SJSA1 (cell line): Measurements from ENCODE around the gene RBCK1. TPM values are rescaled to one million over a fixed set of nuclear protein-coding genes. Genes with fewer than 3 reads are reported as not detected.
A peak's percentile ranks its signal among the peaks of the same experiment; 100 is the strongest.
"Not testable (repeated sequence)": the region's sequence is repeated elsewhere in the genome, so short reads cannot be mapped to it uniquely, and the experiment has no call there.

Experiments used
- DNase-seq, 2 experiments: peaks; one replicate each; pipeline ENCODE4 v3.0.0-alpha.2; 2015 to 2020; ENCODE audit warnings: low spot score in 2 of 2, low read depth in 1 of 2
- H3K27ac ChIP-seq: fragments of 250-450 bp; sonication (Bioruptor Pico); 2 replicates; pipeline ENCODE4 v1.5.1; 2020; ENCODE audit warnings: mild to moderate bottlenecking, moderate library complexity
- H3K27me3 ChIP-seq: fragments of 250-450 bp; sonication (Bioruptor Pico); replicated peaks from 2 replicates; pipeline ENCODE4 v1.5.1; 2020; ENCODE audit warnings: mild to moderate bottlenecking, moderate library complexity
- H3K36me3 ChIP-seq: fragments of 250-450 bp; sonication (Bioruptor Pico); 2 replicates; pipeline ENCODE4 v1.5.1; 2020; ENCODE audit warnings: mild to moderate bottlenecking
- H3K4me1 ChIP-seq: fragments of 250-450 bp; sonication (Bioruptor Pico); replicated peaks from 2 replicates; pipeline ENCODE4 v1.6.1; 2021; ENCODE audit warnings: mild to moderate bottlenecking
- H3K4me3 ChIP-seq: fragments of 250-450 bp; sonication (Bioruptor Pico); 2 replicates; pipeline ENCODE4 v1.5.1; 2020; ENCODE audit warnings: mild to moderate bottlenecking
- H3K9me3 ChIP-seq: fragments of 250-450 bp; sonication (Bioruptor Pico); replicated peaks from 2 replicates; pipeline ENCODE4 v1.5.1; 2020; ENCODE audit warnings: mild to moderate bottlenecking
- total RNA-seq: library from RNA; depleted of rRNA; stranded (reverse); fragments of >200 nt; shearing (Covaris generic); gene quantifications from 2 replicates; pipeline ENCODE4 v1.2.3, GENCODE V29; 2014

RBCK1 gene
- total RNA-seq, 1 experiment from 2014 or later: 78.4 TPM

DNA sequence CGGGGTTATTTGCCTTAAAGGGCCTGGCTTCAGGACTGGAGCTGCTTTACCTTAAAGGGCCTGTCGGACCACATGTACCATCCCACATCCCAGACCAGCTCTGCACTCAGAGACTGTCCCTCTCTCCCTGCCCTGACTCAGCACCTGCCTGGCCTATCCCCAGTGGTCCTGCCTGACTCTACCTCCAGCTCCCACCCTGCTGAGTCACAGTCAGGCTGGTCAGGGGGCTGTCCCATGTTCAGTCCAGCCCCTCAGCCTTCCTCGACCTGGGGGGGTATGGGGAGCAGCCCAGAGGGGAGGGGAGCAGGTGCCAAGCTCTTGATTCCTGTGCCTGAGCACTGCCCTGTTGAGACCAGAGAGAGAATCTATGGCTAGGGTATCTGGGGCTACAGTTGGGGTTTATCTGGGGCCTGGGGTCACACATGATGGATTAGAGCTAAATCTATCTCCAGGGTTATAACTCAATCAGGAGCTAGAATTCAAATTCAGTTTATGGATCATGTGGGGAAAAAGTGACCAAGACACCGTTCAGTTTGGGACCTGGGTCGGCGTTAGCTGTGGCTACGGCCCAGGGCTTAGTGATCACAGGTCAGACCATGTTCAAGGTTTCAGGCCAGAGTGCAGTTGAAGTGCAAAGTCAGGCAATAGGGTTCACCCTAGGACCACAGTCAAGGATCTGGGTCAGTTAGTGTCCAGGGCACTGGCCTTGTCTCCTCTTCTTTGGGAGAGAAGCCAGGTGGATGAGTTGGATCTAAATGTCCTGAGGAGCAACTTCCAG lies 36.9 kb upstream of the RBCK1 start:
- Histone ChIP-seq H3K4me3 (no peak overlapping the region), H3K4me1 (peaks cover 10% of the 10 kb centered on the region), H3K27ac (no peak overlapping the region), H3K27me3 (no peaks in the 10 kb centered on the region), H3K9me3 (no peaks in the 10 kb centered on the region), H3K36me3 (no peaks in the 10 kb centered on the region)
- no peak for DNase-seq

GRCh38 chr20:371755-372542 lies 36.1 kb upstream of the RBCK1 start:
- Histone ChIP-seq H3K4me1 (peaks cover 10% of the 10 kb centered on the region), H3K27me3 (no peaks in the 10 kb centered on the region), H3K9me3 (no peaks in the 10 kb centered on the region), H3K36me3 (no peaks in the 10 kb centered on the region), H3K4me3 (no peak overlapping the region), H3K27ac (no peak overlapping the region)
- DNase-seq: no peak

DNA sequence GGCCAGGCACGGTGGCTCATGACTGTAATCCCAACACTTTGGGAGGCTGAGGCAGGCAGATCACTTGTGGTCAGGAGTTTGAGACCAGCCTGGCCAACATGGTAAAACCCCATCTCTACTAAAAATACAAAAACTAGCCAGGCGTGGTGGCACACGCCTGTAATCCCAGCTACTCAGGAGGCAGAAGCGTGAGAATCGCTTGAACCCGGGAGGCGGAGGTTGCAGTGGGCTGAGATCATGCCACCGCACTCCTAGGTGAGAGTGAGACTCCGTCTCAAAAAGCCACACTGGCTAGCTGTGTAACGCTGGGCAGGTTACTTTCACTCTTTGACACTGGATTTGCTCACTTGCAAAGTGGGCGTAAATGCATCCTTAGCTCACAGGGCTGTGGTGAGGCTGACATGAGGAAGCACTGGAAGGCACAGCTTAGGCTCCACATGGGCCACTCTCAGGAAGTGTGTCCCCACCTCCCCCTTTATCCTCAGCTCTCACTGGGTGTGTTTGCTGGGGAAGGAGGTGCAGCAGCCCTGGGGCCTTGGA lies 35.5 kb upstream of the RBCK1 start:
- H3K27me3 ChIP-seq, DNase-seq, H3K27ac ChIP-seq, H3K9me3 ChIP-seq, H3K36me3 ChIP-seq, H3K4me3 ChIP-seq: not testable (repeated sequence)
- H3K4me1 ChIP-seq: peaks cover 10% of the 10 kb centered on the region

- H3K9me3 ChIP-seq: no peaks in the 10 kb centered on the region
- H3K36me3 ChIP-seq: no peaks in the 10 kb centered on the region
- peaks cover 10% of the 10 kb centered on the region for H3K4me1 ChIP-seq
- no peak overlapping the region for H3K4me3 ChIP-seq
- no peaks in the 10 kb centered on the region for H3K27me3 ChIP-seq
- no peak overlapping the region; the same call in 1 of the 2 replicates for H3K27ac ChIP-seq
- DNase-seq: peak; percentile 46 to 51
Measured at GRCh38 chr20:373171-373890, 34.8 kb upstream of the RBCK1 start.

DNA sequence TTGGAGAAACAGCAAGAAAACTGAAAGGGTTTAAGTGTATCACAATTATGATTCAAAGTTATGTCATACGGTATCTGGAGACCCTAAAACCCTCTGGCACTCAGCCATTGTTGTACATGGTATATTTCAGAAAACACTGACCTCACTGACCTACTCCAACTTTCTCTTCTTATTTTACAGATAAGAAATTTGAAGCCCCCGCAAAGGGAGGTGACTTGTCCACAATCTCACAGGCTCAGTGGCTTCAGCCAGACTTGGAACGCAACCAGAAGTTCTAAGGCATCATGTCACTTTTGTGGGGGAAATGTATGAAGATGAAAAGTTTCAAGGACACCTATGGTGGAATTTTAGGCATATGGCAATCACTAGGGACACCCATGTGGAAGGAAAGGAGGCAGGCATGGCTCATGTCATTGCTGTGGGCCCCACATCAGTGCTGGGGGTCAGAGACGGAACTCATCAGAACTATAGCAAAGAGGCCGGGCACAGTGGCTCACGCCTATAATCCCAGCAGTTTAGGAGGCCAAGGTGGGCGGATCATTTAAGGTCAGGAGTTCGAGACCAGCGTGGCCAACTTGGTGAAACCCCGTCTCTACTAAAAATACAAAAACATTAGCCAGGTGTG lies 32.7 kb upstream of the RBCK1 start:
- Histone ChIP-seq H3K36me3 (no peaks in the 10 kb centered on the region), H3K27ac (no peak overlapping the region), H3K9me3 (no peaks in the 10 kb centered on the region), H3K4me3 (no peak overlapping the region), H3K4me1 (peaks cover 14% of the 10 kb centered on the region), H3K27me3 (no peaks in the 10 kb centered on the region)
- DNase-seq: no peak

- Histone ChIP-seq H3K27ac (no peak overlapping the region), H3K36me3 (no peaks in the 10 kb centered on the region), H3K9me3 (no peaks in the 10 kb centered on the region), H3K4me3 (no peak overlapping the region), H3K4me1 (peaks cover 14% of the 10 kb centered on the region), H3K27me3 (no peaks in the 10 kb centered on the region)
- no peak for DNase-seq
Measured at GRCh38 chr20:376089-376488, 32.0 kb upstream of the RBCK1 start.

DNA sequence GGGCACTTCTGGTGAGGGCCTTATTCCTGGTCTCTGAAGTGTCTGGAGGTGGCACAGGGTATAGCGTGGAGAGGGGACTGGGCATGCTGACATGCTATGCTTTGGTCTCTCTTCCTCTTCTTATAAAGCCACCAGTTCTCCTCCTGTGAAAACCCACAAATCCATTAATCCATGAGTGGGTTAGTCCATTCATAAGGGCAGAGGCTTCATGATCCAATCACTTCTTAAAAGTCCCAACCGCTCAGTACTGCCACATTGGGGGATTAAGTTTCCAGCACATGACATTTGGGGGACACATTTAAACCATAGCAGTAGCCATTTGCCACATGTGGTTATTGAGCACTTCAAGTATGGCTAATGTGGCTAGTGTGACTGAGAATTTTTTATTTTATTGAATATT lies 31.3 kb upstream of the RBCK1 start:
- Histone ChIP-seq H3K27ac (no peak overlapping the region), H3K27me3 (no peaks in the 10 kb centered on the region), H3K4me1 (peaks cover 14% of the 10 kb centered on the region), H3K36me3 (no peaks in the 10 kb centered on the region), H3K9me3 (no peaks in the 10 kb centered on the region), H3K4me3 (no peak overlapping the region)
- DNase-seq: no peak

- not testable (repeated sequence) for H3K9me3 ChIP-seq, DNase-seq, H3K4me3 ChIP-seq, H3K36me3 ChIP-seq, H3K27me3 ChIP-seq, H3K27ac ChIP-seq
- peaks cover 19% of the 10 kb centered on the region for H3K4me1 ChIP-seq
Measured at GRCh38 chr20:377578-377977, 30.5 kb upstream of the RBCK1 start.

GRCh38 chr20:378961-379336 lies 29.1 kb upstream of the RBCK1 start:
- H3K36me3 ChIP-seq: no peaks in the 10 kb centered on the region
- no peak for DNase-seq
- H3K9me3 ChIP-seq: no peaks in the 10 kb centered on the region
- H3K27ac ChIP-seq: no peak overlapping the region
- H3K4me3 ChIP-seq: no peak overlapping the region
- H3K4me1 ChIP-seq: peaks cover 9% of the 10 kb centered on the region
- H3K27me3 ChIP-seq: no peaks in the 10 kb centered on the region

- DNase-seq: peak; percentile 61 to 64
- H3K27ac ChIP-seq: peak overlapping the region; percentile 53
- H3K4me1 ChIP-seq: peaks cover 9% of the 10 kb centered on the region
- no peaks in the 10 kb centered on the region for H3K27me3 ChIP-seq
- H3K4me3 ChIP-seq: peak overlapping the region; percentile 68
- H3K36me3 ChIP-seq: no peaks in the 10 kb centered on the region
- H3K9me3 ChIP-seq: no peaks in the 10 kb centered on the region
Measured at GRCh38 chr20:380763-381580, 27.1 kb upstream of the RBCK1 start.

DNA sequence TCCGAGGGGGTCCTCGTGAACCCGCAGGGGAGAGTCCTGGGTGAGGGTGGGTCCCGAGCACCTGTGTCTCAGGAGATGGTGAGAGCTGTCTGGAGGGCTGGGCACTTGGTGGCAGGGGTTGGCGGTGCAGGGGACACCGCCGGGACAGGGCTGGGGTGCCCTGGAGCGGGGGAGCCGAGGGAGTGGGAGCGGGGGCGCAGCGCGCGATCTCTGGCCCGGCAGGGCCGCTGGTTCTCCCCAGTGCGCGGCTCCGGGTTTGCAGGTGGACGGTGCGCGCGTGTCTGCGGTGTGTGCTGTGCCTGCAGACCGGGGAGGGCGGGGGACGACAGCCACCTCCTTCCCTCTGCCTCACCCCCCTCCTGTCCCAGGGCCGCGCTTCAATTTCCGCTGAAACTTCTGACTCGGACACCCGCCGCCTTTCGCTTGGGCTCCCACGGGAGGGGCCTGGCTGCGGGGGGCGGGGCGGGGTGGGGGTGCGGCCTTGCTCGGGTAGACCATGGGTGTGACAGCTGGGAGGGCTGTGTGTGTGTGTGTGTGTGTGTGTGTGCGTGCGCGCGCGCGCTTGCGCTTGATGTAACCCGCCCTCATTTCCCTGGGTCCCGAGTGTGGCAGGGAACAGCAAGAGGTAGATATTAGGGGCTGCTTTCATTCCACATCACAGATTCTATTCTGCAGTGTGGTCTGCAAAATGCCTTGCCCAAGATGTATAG lies 26.4 kb upstream of the RBCK1 start:
- Histone ChIP-seq H3K9me3 (no peaks in the 10 kb centered on the region), H3K4me1 (peaks cover 9% of the 10 kb centered on the region), H3K4me3 (peak overlapping the region; percentile 68), H3K36me3 (no peaks in the 10 kb centered on the region), H3K27ac (0 out of 2 replicates have a peak overlapping the region, but pooled peaks have one; percentile 53), H3K27me3 (no peaks in the 10 kb centered on the region)
- DNase-seq: peak; percentile 59 to 80
